NCI-H187 treated with DMSO at 0.1 percent for 48 hours (cell line): ENCODE results near the gene NABP1.
"Not testable (repeated sequence)": the region's sequence is repeated elsewhere in the genome, so short reads cannot be mapped to it uniquely, and the experiment has no call there.

Source experiments
- DNase-seq: peaks from one replicate; lab custom pipeline; 2025; lab: John Stamatoyannopoulos, UW

NABP1 gene, protein sequence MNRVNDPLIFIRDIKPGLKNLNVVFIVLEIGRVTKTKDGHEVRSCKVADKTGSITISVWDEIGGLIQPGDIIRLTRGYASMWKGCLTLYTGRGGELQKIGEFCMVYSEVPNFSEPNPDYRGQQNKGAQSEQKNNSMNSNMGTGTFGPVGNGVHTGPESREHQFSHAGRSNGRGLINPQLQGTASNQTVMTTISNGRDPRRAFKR

GRCh38 chr2:191677646-191678436 is at the start of gene NABP1:
NABP1 (plus strand) TSS chr2:191678136; CDS start chr2:191678615, 479 bp downstream.
- DNase-seq, result peak; percentile 50

DNA sequence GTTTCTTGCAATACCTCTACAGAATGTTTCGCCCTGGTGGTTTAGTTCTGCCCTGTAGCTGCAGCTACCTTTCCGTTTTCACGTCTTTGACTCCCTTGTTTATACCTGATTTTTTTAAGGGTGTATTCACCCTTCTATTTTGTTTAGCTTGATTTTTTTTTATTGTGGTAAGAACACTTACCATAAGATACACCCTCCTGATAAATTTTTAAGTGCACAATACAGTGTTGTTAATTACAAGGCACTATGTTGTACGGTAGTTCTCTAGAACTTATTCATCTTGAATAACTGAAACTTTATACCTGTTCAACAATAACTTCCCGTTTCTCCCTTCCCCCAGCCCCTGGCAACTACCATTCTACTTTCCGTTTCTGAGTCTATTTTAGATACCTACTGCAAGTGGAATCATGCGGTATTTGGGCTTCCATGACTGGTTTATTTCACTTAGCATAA is 48.9 kb upstream of the NABP1 start:
- no peak for DNase-seq

GRCh38 chr2:191629976-191630712 is 47.8 kb upstream of the NABP1 start:
- no peak for DNase-seq

DNA sequence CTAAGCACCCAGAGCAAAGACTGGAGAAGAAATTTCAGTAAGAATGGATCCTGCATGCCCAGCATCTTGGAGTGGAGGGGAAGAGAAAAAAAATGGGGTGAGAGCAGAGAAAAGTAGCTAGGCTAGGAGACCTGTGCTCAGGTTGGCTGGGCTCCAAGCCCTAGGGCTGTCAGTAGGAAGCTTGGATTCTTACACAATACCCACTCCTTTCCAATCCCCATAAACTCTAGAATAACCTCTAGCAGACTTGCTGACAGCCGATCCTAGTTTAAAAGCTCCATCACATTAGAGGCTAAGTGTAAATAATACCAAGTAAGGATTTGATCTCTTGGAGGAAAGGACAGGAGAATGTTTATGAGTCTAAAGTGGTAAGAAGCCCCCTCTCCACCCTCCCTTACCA is 46.2 kb upstream of the NABP1 start:
- no peak for DNase-seq

- no peak for DNase-seq
Observed at GRCh38 chr2:191632426-191632825, 45.5 kb upstream of the NABP1 start.

GRCh38 chr2:191634791-191635190 is 43.1 kb upstream of the NABP1 start:
- DNase-seq, result no peak

DNA sequence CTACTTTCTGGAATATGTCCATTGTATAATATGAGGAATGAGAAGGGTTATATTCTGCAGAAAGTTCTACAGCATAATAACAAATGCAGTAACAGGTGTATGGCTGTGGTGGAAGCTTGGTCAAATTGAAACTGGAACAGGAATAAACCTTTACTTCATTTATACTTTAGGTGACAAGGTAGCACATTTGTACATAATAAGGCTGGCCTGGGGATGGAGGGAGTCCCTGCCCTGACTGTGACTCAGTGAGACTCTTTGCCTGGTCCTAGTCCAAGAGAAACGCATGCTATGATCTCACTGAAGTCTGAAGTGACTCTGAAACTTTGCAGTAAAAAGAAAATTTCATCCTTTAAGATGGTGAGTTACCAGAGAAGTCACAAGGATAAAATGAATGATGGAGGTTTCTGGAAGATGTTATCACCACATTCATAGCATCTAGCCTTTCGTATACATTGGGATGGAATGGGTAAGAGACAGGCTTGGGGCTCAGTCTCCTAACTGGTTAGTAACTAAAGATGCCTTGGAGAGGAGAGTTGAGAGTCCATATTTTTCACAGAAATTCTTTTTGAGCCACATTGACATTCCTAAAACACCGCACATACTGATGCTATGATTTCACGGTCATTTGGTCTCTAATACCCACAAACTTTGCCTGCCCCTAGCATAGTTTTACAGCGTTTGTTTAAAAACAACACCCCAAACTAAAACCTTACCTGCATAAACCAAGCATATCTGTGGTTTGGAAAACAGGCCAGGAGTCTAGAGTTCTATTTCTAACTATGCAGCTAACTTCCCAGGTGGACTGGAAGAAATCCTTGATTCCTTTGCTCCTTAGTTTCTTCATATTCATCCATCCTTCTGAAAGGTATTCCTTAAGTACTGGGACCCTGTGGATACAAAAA is 42.4 kb upstream of the NABP1 start:
- no peak for DNase-seq

GRCh38 chr2:191636235-191636543 is 41.7 kb upstream of the NABP1 start:
- no peak for DNase-seq

DNA sequence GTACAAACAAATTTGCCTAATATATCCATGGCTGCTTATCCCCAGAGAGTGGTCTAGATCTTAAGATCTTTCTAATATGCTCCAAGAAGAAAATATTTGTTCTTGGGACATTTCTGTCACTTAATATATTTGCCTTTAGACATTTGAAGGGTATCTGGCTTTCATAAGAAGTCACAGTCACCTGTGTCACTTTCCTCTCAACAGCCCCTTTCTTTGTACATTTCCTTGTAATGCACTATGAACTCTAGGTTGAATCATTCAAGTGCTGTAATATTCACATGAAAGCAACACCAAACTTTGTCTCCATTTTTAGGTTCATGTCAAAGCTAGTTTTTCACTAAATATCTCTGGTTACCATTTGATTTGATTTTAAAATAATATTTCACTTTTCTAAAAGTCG is 41.4 kb upstream of the NABP1 start:
- DNase-seq, result no peak

DNA sequence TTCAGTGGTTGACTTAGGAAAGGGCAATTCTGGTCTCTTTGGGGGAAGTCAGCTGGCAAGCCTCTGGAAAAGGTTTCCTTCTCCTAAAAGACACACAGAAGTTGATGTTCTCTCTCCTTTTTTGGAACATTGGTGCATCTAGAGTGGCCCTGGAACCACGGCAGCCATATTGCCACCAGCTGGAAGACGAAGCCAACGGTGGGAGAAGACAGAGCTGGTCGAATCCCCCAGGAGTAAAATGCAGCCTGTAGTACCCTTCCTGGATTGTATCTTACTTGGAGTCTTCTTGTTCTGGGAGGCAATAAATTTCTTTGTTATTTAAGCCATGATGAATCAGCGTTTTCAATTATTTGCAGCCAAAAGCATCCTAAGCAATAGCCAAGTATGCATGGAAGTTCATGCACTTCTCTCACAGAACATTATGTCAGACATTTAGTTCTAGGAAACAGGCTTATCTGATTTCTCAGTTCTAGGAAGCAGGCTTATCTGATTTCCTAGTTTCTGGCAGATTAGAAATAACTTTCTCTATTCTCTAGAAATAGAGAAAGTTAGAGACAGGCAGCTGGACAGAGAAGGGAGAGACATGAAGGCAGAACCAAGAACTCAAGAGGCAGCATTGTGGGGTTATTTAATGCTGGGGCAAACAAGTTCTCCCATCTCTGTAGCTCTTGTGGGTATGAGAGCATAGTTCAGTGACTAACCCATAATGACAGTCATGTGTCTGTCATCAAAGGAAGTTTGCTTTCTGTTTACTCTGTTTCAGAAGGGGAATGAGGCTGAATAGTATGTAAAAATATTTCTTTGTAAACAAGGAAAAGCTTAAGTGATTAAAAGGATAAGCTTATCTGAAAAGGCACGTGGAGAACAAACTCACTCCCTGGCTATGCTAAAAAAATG is 40.5 kb upstream of the NABP1 start:
- no peak for DNase-seq

GRCh38 chr2:191638079-191638801 is 39.7 kb upstream of the NABP1 start:
- no peak for DNase-seq

- no peak for DNase-seq
Observed at GRCh38 chr2:191638802-191639172, 39.1 kb upstream of the NABP1 start.

DNA sequence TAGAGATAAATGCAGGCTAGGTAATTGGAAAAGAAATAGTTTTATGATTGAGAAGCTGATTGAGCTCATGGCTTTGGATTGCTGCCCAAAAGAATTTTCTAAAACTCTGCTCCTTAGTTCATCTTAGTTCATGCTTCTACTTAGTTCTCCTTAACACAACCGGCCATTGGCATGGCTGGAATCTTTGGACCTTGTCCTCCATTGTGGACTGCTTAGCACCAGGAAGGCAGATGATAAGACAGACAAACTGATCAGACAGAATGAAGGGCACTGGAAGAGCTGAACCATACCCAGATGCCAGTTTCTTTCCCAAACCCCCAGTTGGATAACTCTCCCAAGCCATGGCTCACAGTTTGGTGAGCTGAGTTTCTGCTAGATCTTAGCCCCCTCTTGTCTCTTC is 36.3 kb upstream of the NABP1 start:
- DNase-seq, result no peak

DNA sequence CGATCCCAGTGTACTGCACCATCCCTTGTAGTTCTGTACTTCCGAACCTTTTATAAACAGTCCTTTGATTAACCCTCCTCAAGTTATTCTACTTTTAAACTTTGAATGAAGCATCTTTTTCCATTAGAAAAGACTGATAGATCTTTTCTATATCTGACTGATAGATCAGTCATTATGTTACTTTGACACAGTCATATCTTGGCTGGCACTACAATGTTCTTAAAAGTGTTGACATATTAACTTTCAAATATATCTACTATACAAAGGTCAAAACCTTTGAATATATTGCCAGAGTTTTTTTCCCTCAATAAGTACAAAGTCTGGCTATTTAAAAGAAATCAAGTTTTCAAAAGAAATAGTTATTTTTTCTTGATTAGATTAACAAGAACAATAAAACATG is 35.4 kb upstream of the NABP1 start:
- no peak for DNase-seq

GRCh38 chr2:191643429-191643828 is 34.5 kb upstream of the NABP1 start:
- no peak for DNase-seq

- not testable (repeated sequence) for DNase-seq
Observed at GRCh38 chr2:191644613-191645012, 33.3 kb upstream of the NABP1 start.

- no peak for DNase-seq
Observed at GRCh38 chr2:191645032-191645431, 32.9 kb upstream of the NABP1 start.

DNA sequence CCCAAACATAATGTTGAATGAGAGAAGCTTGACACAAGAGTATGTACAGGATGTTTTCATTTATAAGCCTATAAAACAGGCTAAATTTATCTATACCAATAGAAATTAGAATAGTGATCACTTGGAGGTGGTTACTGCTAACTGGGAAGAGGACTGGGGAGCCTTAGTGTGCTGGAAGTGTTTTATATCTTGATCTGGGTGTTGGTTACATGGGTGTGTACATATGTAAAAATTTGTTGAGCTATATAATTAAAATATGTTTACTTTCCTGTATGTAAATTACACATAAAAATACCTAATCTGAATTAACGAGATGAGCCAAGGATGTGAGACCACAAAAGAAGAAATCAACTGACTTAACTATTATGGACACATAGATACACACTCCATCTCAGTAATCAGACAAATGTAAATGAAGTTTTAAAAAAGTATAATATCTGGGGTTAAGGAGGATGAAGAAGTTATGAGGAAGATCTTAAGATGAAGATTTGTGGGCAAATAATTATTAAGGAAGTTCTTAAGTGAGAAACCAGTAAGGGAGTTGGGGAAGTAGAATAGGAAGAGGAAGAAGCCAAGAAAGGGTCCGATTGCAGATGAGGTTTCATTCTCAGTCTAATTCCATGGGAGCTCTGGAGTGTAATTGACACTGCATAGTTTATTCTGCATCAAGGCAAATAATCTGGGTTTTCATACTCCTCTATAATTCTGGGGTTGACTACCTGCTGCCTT is 32.3 kb upstream of the NABP1 start:
- DNase-seq, result no peak

GRCh38 chr2:191646163-191646902 is 31.6 kb upstream of the NABP1 start:
- DNase-seq, result no peak
